ENCODE data around the gene MATCAP1. TPM values are rescaled to one million over a fixed set of nuclear protein-coding genes. Genes with fewer than 3 reads are reported as not detected.

The MATCAP1 gene
- total RNA-seq, 1 donor from 2014 or later, result 14.2 TPM

GRCh38 chr16:67180166-67180565, 3.6 kb downstream of the MATCAP1 start:
- no peak for DNase-seq
- no peaks in the 10 kb centered on the region for H3K27me3 ChIP-seq (ENCODE audit: low read depth)
- no peak overlapping the region for H3K4me3 ChIP-seq
- intact Hi-C loops (cut with micrococcal nuclease), result no loop called here
- H3K9me3 ChIP-seq (replicated peaks), result no peaks in the 10 kb centered on the region
- no peak overlapping the region for H3K27ac ChIP-seq (replicated peaks)
- H3K36me3 ChIP-seq, result peaks cover 12% of the 10 kb centered on the region
- H3K4me1 ChIP-seq, result peaks cover 46% of the 10 kb centered on the region
- TF ChIP-seq, protein P1, sequence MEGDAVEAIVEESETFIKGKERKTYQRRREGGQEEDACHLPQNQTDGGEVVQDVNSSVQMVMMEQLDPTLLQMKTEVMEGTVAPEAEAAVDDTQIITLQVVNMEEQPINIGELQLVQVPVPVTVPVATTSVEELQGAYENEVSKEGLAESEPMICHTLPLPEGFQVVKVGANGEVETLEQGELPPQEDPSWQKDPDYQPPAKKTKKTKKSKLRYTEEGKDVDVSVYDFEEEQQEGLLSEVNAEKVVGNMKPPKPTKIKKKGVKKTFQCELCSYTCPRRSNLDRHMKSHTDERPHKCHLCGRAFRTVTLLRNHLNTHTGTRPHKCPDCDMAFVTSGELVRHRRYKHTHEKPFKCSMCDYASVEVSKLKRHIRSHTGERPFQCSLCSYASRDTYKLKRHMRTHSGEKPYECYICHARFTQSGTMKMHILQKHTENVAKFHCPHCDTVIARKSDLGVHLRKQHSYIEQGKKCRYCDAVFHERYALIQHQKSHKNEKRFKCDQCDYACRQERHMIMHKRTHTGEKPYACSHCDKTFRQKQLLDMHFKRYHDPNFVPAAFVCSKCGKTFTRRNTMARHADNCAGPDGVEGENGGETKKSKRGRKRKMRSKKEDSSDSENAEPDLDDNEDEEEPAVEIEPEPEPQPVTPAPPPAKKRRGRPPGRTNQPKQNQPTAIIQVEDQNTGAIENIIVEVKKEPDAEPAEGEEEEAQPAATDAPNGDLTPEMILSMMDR (IDR thresholded peaks at IDR 0.05; ENCODE audit: borderline replicate concordance), result no peak

GRCh38 chr16:67179421-67180080, 4.2 kb downstream of the MATCAP1 start:
- H3K27ac ChIP-seq (replicated peaks), result no peak overlapping the region
- H3K4me3 ChIP-seq, result no peak overlapping the region
- DNase-seq, result no peak
- no peaks in the 10 kb centered on the region for H3K9me3 ChIP-seq (replicated peaks)
- intact Hi-C loops (cut with micrococcal nuclease), result no loop called here
- H3K4me1 ChIP-seq, result peaks cover 46% of the 10 kb centered on the region
- H3K36me3 ChIP-seq, result peaks cover 16% of the 10 kb centered on the region
- TF ChIP-seq, protein P1 (IDR thresholded peaks at IDR 0.05; ENCODE audit: borderline replicate concordance), result no peak
- H3K27me3 ChIP-seq (ENCODE audit: low read depth), result no peaks in the 10 kb centered on the region

DNA sequence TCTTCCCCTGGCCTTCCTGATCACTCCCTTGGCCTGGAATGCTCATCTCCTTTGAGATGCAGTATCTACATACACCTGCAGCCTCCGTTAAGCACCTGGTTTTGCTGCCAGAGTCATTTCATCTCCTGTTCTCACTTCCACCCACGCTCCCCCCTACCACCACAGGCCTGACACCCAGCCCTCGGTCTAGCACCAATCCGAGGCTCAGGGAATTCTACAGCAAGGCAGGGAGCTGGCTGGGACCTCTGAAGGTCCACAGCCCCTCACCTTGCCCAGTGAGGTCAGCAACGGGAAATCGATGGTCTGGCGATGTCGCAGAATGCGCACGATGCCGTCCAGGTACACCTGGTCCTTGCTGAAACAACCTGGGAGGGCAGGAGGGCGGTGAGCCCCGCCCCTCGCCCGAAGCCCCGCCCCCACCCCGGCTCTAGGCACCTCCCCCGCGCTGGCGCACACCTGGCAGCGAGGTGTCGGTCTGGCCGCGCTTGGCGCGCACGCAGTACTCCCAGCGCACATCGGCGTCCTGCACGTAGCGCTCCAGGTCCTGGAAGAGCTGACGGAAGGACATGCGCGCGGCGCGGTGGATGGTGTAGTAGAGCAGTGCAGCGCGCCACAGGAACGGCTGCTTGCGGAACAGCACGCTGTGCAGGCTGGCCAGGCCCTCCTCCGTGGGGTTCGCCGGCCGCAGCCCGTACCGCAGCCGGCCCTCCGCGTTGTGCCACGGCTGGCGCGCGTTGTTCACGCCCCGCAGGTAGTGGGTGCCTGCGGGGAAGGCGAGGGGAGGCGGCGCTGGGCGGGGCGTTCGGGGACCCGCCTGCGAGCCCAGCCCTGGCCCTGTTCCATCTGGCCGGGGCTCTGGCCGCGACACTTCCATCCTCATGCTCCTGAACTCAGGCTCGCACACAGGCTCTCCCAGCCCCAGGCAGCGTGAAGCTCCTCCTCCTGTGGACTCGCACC, 5.7 kb downstream of the MATCAP1 start:
- peak overlapping the region; percentile 68 for H3K4me3 ChIP-seq
- intact Hi-C loops (cut with micrococcal nuclease), result no loop called here
- peaks cover 52% of the 10 kb centered on the region for H3K4me1 ChIP-seq
- peak; percentile 60 for DNase-seq
- H3K27me3 ChIP-seq (ENCODE audit: low read depth), result no peaks in the 10 kb centered on the region
- no peaks in the 10 kb centered on the region for H3K9me3 ChIP-seq (replicated peaks)
- TF ChIP-seq, protein P1 (IDR thresholded peaks at IDR 0.05; ENCODE audit: borderline replicate concordance), result peak; percentile 35
- peaks cover 16% of the 10 kb centered on the region for H3K36me3 ChIP-seq
- peak overlapping the region; percentile 76 for H3K27ac ChIP-seq (replicated peaks)

GRCh38 chr16:67176662-67177061, 7.1 kb downstream of the MATCAP1 start:
- H3K27ac ChIP-seq (replicated peaks), result no peak overlapping the region
- peaks cover 50% of the 10 kb centered on the region for H3K4me1 ChIP-seq
- peaks cover 16% of the 10 kb centered on the region for H3K36me3 ChIP-seq
- no peak for DNase-seq
- H3K9me3 ChIP-seq (replicated peaks), result no peaks in the 10 kb centered on the region
- TF ChIP-seq, protein P1 (IDR thresholded peaks at IDR 0.05; ENCODE audit: borderline replicate concordance), result no peak
- H3K4me3 ChIP-seq, result no peak overlapping the region
- no peaks in the 10 kb centered on the region for H3K27me3 ChIP-seq (ENCODE audit: low read depth)
- intact Hi-C loops (cut with micrococcal nuclease), result no loop called here

- Histone ChIP-seq H3K4me3 (peak overlapping the region; percentile 68), H3K36me3 (peaks cover 16% of the 10 kb centered on the region), H3K27ac (replicated peaks) (peak overlapping the region; percentile 96), H3K4me1 (peaks cover 65% of the 10 kb centered on the region), H3K9me3 (replicated peaks) (no peaks in the 10 kb centered on the region), H3K27me3 (ENCODE audit: low read depth) (no peaks in the 10 kb centered on the region)
- intact Hi-C loops (cut with micrococcal nuclease), result no loop called here
- TF ChIP-seq, protein P1 (IDR thresholded peaks at IDR 0.05; ENCODE audit: borderline replicate concordance), result no peak
- DNase-seq, result no peak
Observed at GRCh38 chr16:67174706-67175231, 9.0 kb downstream of the MATCAP1 start.
